K562 (cell line): ENCODE measurements around the gene BEND6. TPM values are rescaled to one million over a fixed set of nuclear protein-coding genes. Genes with fewer than 3 reads are reported as not detected.

Experiments used
- ATAC-seq: fragments of 200-7000 bp; cut with Tn5 transposase; 3 replicates; pipeline ENCODE4 v1.9.1; 2020; ENCODE audit warnings: moderate library complexity
- BruUV-seq: library from RNA; stranded (reverse); fragments of 400-500 nt; replicated peaks from 2 replicates; lab custom pipeline; 2021; lab: Mats Ljungman, UMichigan
- CTCF ChIA-PET: fragments of 300-600 bp; formaldehyde crosslinking; extraction: SDS; loops from one replicate; lab custom pipeline; 2021; ENCODE audit warnings: low intra/inter-chr PET ratio; lab: Yijun Ruan, JAX
- POLR2A ChIA-PET: fragments of 300-600, 350-650 bp; sonication (Branson Sonifier 250); formaldehyde crosslinking; extraction: SDS; loops from one replicate; lab custom pipeline; 2021; ENCODE audit warnings: antibody characterized with exemption, inconsistent platforms; lab: Yijun Ruan, JAX
- DNase-seq, 4 experiments: peaks; one replicate each; pipeline versions ENCODE4 v3.0.0 to v3.0.0-alpha.2; 2011 to 2018; ENCODE audit warnings: low spot score in 3 of 4, mixed read lengths in 3 of 4; ENCODE audit errors: extremely low read depth in 1 of 4
- FAIRE-seq: peaks from 2 replicates; lab custom pipeline; 2011; peaks lifted over from hg19 to GRCh38; lab: Jason Lieb, UNC
- H2AFZ ChIP-seq: 2 replicates; pipeline ENCODE4 v1.6.0; 2011; ENCODE audit warnings: low read depth, low read length, control low read depth, inconsistent platforms
- H3K27ac ChIP-seq: fragments of 200-600 bp; 3 replicates; pipeline ENCODE4 v1.8.0; 2011; ENCODE audit warnings: low read depth, mild to moderate bottlenecking, control low read depth, inconsistent platforms, low read length, moderate library complexity, mixed read lengths; ENCODE audit errors: extremely low read depth
- H3K27me3 ChIP-seq, 2 experiments: fragments of 300-600 bp in 1 of 2; 2 replicates in 1 of 2; 3 replicates in 1 of 2; pipeline versions ENCODE4 v1.6.0 to v1.8.0; 2011; ENCODE audit warnings: inconsistent platforms in 2 of 2, low read length in 2 of 2, mild to moderate bottlenecking in 1 of 2, mixed read lengths in 1 of 2, moderate library complexity in 1 of 2; ENCODE audit not compliant: control insufficient read depth in 2 of 2, insufficient read depth in 2 of 2
- H3K36me3 ChIP-seq: fragments of 300-600 bp; 3 replicates; pipeline ENCODE4 v1.8.0; 2011; ENCODE audit warnings: mild to moderate bottlenecking, low read length, inconsistent platforms; ENCODE audit not compliant: control insufficient read depth, insufficient read depth
- H3K4me1 ChIP-seq, 2 experiments: fragments of 200-600 bp in 1 of 2; replicated peaks in 1 of 2; 2 replicates in 1 of 2; 3 replicates in 1 of 2; pipeline versions ENCODE4 v1.5.1 to v1.8.0; 2011; ENCODE audit warnings: inconsistent platforms in 2 of 2, low read length in 2 of 2, mild to moderate bottlenecking in 1 of 2, mixed read lengths in 1 of 2, moderate library complexity in 1 of 2; ENCODE audit not compliant: control insufficient read depth in 2 of 2, insufficient read depth in 2 of 2
- H3K4me2 ChIP-seq: 2 replicates; pipeline ENCODE4 v1.6.1; 2011; ENCODE audit warnings: low read length, control low read depth, inconsistent platforms, mixed read lengths; ENCODE audit not compliant: insufficient read depth
- H3K4me3 ChIP-seq: fragments of 200-600 bp; sonication (generic), shearing (Covaris generic); 2 replicates; pipeline ENCODE4 v1.5.1; 2016; ENCODE audit warnings: control low read depth, inconsistent platforms
- H3K79me2 ChIP-seq: fragments of 200-600 bp; 3 replicates; pipeline ENCODE4 v1.8.0; 2011; ENCODE audit warnings: low read length, inconsistent platforms; ENCODE audit not compliant: control insufficient read depth, insufficient read depth
- H3K9ac ChIP-seq, 2 experiments: 2 replicates each; pipeline versions ENCODE4 v1.6.0 to v1.6.1; 2011; ENCODE audit warnings: low read depth in 2 of 2, low read length in 2 of 2, control low read depth in 1 of 2, inconsistent platforms in 1 of 2, mild to moderate bottlenecking in 1 of 2, mixed read lengths in 1 of 2; ENCODE audit not compliant: insufficient read depth in 1 of 2
- H3K9me1 ChIP-seq: one replicate; pipeline ENCODE4 v1.6.0; 2011; ENCODE audit warnings: inconsistent platforms, mild to moderate bottlenecking, low read length, moderate library complexity; ENCODE audit not compliant: control insufficient read depth, insufficient read depth
- H3K9me3 ChIP-seq: replicated peaks from 2 replicates; pipeline ENCODE4 v1.5.1; 2011; ENCODE audit warnings: low read depth, low read length, inconsistent platforms; ENCODE audit not compliant: control insufficient read depth, insufficient read depth
- H4K20me1 ChIP-seq: replicated peaks from 2 replicates; pipeline ENCODE4 v1.6.1; 2011; ENCODE audit warnings: low read length, inconsistent platforms, mixed read lengths; ENCODE audit not compliant: control insufficient read depth, insufficient read depth
- ESRRA ChIP-seq: fragments of 450-650 bp; IDR thresholded peaks from 2 replicates; pipeline ENCODE4 v1.6.1; 2014; ENCODE audit warnings: low read depth, mild to moderate bottlenecking, moderate library complexity, borderline replicate concordance
- SUPT5H ChIP-seq: fragments of 450-650 bp; IDR thresholded peaks from 2 replicates; pipeline ENCODE4 v1.6.1; 2016
- WGBS: fragments of 100-300 bp; shearing (Covaris generic); methylation state at CpG from one replicate; pipeline ENCODE4 v1.1.6; 2016; ENCODE audit warnings: low coverage, mixed read lengths; ENCODE audit not compliant: insufficient coverage; ENCODE audit errors: missing lambda C conversion rate; 5-methylcytosine and 5-hydroxymethylcytosine counted together
- in situ Hi-C: fragments of 300-500 bp; cut with MboI; formaldehyde crosslinking; loops from 4 replicates; pipeline ENCODE4 v1.15.0; 2018; ENCODE audit warnings: inconsistent platforms, mixed read lengths
- intact Hi-C: fragments of 100-400 bp; cut with micrococcal nuclease; formaldehyde crosslinking; loops from 2 replicates; pipeline ENCODE4 v1.14.2; 2022
- polyA plus RNA-seq, 8 experiments: library from polyadenylated mRNA; depleted of rRNA in 4 of 8; stranded (reverse) in 5 of 8; unstranded in 3 of 8; fragments of >200 nt; fragmentation: Nextera tagmentation in 2 of 8; fragmentation: Illumina TruSeq in 1 of 8; extraction: Ambion mirVana in 2 of 8; extraction: Trizol in 1 of 8; gene quantifications; 2 replicates each; pipeline versions ENCODE4 v1.2.1 to v1.2.3, GENCODE V29; 2011 to 2014; ENCODE audit warnings: inconsistent platforms in 1 of 8, missing spikeins in 1 of 8
- total RNA-seq, 7 experiments: library from RNA; depleted of rRNA in 6 of 7; stranded (reverse); fragments of >200 nt in 6 of 7; fragmentation: Illumina TruSeq in 2 of 7; extraction: Trizol in 2 of 7; gene quantifications; 2 replicates each; pipeline versions ENCODE4 v1.2.1 to v1.2.3, GENCODE V29; 2011 to 2021; ENCODE audit warnings: low replicate concordance in 1 of 7
- TF ChIP-seq, protein P1 (sequence below): sonication (generic); formaldehyde crosslinking; IDR thresholded peaks from 2 replicates; pipeline ENCODE4 v1.8.0; 2023; ENCODE audit warnings: missing genetic modification reagents, mild to moderate bottlenecking, borderline replicate concordance

Gene BEND6
- total and polyA plus RNA-seq, 9 of the 15 experiments (the other 6 are each of a cell fraction or from before 2014, with no cell fraction given): 0.37 to 4.0 (median 1.1) TPM

DNA sequence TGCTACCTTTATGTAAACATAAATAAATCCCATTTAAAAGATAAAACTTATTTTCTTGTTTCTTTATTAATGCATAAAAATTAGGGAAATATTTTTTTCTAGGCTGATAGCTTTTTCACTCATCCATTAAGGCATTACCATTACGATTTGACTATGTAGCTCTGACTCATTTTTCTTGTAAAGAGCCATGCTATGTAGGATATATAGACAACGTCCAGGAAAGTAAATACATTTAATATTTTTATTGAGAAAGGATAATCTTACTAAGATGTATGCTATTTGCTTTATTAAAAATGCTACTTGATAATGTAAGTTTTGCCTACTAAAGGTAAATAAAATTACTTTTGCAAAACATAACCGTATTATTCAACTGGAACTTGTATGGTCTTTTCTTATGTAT lies 72.4 kb downstream of the BEND6 start:
- no peaks in the 10 kb centered on the region for H3K79me2 ChIP-seq
- H3K36me3 ChIP-seq: no peaks in the 10 kb centered on the region
- ATAC-seq: no peak
- H3K9me1 ChIP-seq: no peaks in the 10 kb centered on the region
- 33% methylated on average over 3 of the region's 3 CpGs for WGBS
- H3K4me2 ChIP-seq: no peak overlapping the region
- no TSS peak for BruUV-seq
- H3K27ac ChIP-seq: no peak overlapping the region
- intact Hi-C loops: no loop called here
- no peak for DNase-seq
- peaks cover 11% of the 10 kb centered on the region for H3K9me3 ChIP-seq
- TF ChIP-seq SUPT5H (no peak), ESRRA (no peak)
- TF ChIP-seq, protein P1, sequence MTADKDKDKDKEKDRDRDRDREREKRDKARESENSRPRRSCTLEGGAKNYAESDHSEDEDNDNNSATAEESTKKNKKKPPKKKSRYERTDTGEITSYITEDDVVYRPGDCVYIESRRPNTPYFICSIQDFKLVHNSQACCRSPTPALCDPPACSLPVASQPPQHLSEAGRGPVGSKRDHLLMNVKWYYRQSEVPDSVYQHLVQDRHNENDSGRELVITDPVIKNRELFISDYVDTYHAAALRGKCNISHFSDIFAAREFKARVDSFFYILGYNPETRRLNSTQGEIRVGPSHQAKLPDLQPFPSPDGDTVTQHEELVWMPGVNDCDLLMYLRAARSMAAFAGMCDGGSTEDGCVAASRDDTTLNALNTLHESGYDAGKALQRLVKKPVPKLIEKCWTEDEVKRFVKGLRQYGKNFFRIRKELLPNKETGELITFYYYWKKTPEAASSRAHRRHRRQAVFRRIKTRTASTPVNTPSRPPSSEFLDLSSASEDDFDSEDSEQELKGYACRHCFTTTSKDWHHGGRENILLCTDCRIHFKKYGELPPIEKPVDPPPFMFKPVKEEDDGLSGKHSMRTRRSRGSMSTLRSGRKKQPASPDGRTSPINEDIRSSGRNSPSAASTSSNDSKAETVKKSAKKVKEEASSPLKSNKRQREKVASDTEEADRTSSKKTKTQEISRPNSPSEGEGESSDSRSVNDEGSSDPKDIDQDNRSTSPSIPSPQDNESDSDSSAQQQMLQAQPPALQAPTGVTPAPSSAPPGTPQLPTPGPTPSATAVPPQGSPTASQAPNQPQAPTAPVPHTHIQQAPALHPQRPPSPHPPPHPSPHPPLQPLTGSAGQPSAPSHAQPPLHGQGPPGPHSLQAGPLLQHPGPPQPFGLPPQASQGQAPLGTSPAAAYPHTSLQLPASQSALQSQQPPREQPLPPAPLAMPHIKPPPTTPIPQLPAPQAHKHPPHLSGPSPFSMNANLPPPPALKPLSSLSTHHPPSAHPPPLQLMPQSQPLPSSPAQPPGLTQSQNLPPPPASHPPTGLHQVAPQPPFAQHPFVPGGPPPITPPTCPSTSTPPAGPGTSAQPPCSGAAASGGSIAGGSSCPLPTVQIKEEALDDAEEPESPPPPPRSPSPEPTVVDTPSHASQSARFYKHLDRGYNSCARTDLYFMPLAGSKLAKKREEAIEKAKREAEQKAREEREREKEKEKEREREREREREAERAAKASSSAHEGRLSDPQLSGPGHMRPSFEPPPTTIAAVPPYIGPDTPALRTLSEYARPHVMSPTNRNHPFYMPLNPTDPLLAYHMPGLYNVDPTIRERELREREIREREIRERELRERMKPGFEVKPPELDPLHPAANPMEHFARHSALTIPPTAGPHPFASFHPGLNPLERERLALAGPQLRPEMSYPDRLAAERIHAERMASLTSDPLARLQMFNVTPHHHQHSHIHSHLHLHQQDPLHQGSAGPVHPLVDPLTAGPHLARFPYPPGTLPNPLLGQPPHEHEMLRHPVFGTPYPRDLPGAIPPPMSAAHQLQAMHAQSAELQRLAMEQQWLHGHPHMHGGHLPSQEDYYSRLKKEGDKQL (CRISPR knock-in tag): no peak
- H3K4me1 ChIP-seq: no peaks in the 10 kb centered on the region
- in situ Hi-C loops: no loop called here
- no peak overlapping the region for H3K4me3 ChIP-seq
- no peak overlapping the region for H2AFZ ChIP-seq
- no peak for FAIRE-seq
- no peaks in the 10 kb centered on the region for H3K27me3 ChIP-seq
- ChIA-PET CTCF (no interaction called here), POLR2A (no interaction called here)
- no peaks in the 10 kb centered on the region for H4K20me1 ChIP-seq
- no peak overlapping the region for H3K9ac ChIP-seq
